ENCODE data around the gene RPS19.
A peak's percentile ranks its signal among the peaks of the same experiment; 100 is the strongest.

Gene RPS19

GRCh38 chr19:41879670-41880328 lies 19.7 kb downstream of the RPS19 start:
- DNase-seq = no peak

GRCh38 chr19:41880329-41880708 lies 20.3 kb downstream of the RPS19 start:
- DNase-seq = no peak

GRCh38 chr19:41882568-41883462 lies 22.8 kb downstream of the RPS19 start, which contains the start of gene ARHGEF1:
TSS of gene ARHGEF1 (plus strand) at chr19:41883184. CDS start at chr19:41888083, 4,899 bp downstream.
- peak; percentile 42 for DNase-seq

GRCh38 chr19:41883463-41883820 lies 23.4 kb downstream of the RPS19 start:
- no peak for DNase-seq

- DNase-seq = peak; percentile 80
Measured at GRCh38 chr19:41883821-41884733, 24.0 kb downstream of the RPS19 start.

GRCh38 chr19:41886761-41887710 lies 27.0 kb downstream of the RPS19 start:
- peak; percentile 51 for DNase-seq

GRCh38 chr19:41887711-41888382 lies 27.8 kb downstream of the RPS19 start:
- DNase-seq = peak; percentile 83

- no peak for DNase-seq
Measured at GRCh38 chr19:41888926-41889325, 28.9 kb downstream of the RPS19 start.

- DNase-seq = no peak
Measured at GRCh38 chr19:41889896-41890295, 29.8 kb downstream of the RPS19 start.

- DNase-seq = no peak
Measured at GRCh38 chr19:41890936-41891335, 30.9 kb downstream of the RPS19 start.

GRCh38 chr19:41892173-41892902 lies 32.3 kb downstream of the RPS19 start:
- no peak for DNase-seq

- DNase-seq = no peak
Measured at GRCh38 chr19:41893899-41894298, 33.8 kb downstream of the RPS19 start.

GRCh38 chr19:41894350-41894749 lies 34.3 kb downstream of the RPS19 start:
- no peak for DNase-seq

- DNase-seq = no peak
Measured at GRCh38 chr19:41895745-41896580, 35.9 kb downstream of the RPS19 start.

GRCh38 chr19:41896581-41896942 lies 36.5 kb downstream of the RPS19 start:
- DNase-seq = no peak

GRCh38 chr19:41897181-41897580 lies 37.1 kb downstream of the RPS19 start:
- DNase-seq = no peak

- no peak for DNase-seq
Measured at GRCh38 chr19:41897820-41898219, 37.8 kb downstream of the RPS19 start.

- no peak for DNase-seq
Measured at GRCh38 chr19:41898235-41898634, 38.2 kb downstream of the RPS19 start.

GRCh38 chr19:41901707-41902360 lies 41.8 kb downstream of the RPS19 start:
- no peak for DNase-seq
